Ishikawa (cell line): Measurements from ENCODE around the gene GARIN5B.

Source experiments
- CEBPB ChIP-seq: IDR thresholded peaks from 2 replicates; pipeline ENCODE4 v1.6.1; 2012
- FOXM1 ChIP-seq: IDR thresholded peaks from 2 replicates; pipeline ENCODE4 v1.6.1; 2012; ENCODE audit warnings: low read depth, borderline replicate concordance
- MAX ChIP-seq: IDR thresholded peaks from 2 replicates; pipeline ENCODE4 v1.6.1; 2012
- NFIC ChIP-seq: IDR thresholded peaks from 2 replicates; pipeline ENCODE4 v1.6.1; 2012
- RAD21 ChIP-seq: IDR thresholded peaks from 2 replicates; pipeline ENCODE4 v1.6.1; 2012; ENCODE audit warnings: low read depth
- REST ChIP-seq: IDR thresholded peaks from 2 replicates; pipeline ENCODE4 v1.6.1; 2012; ENCODE audit warnings: low read depth, mild to moderate bottlenecking
- TAF1 ChIP-seq: IDR thresholded peaks from 2 replicates; pipeline ENCODE4 v1.6.1; 2012; ENCODE audit warnings: low read depth, mild to moderate bottlenecking
- TCF12 ChIP-seq: IDR thresholded peaks from 2 replicates; pipeline ENCODE4 v1.6.1; 2012; ENCODE audit warnings: low read depth
- USF1 ChIP-seq: IDR thresholded peaks from 2 replicates; pipeline ENCODE4 v1.6.1; 2012
- YY1 ChIP-seq: IDR thresholded peaks from 2 replicates; pipeline ENCODE4 v1.6.1; 2012; ENCODE audit warnings: low read depth

GRCh38 chr19:55314396-55314795 is 48.7 kb downstream of the GARIN5B start:
- TF ChIP-seq RAD21 (no peak), TAF1 (no peak), NFIC (no peak), MAX (no peak), USF1 (no peak), FOXM1 (no peak), TCF12 (no peak), YY1 (no peak), REST (no peak), CEBPB (no peak)
